B cell (primary cell): ENCODE results near the gene POLRMT. TPM values are rescaled to one million over a fixed set of nuclear protein-coding genes. Genes with fewer than 3 reads are reported as not detected.
A peak's percentile ranks its signal among the peaks of the same experiment; 100 is the strongest.

Experiments used
- ATAC-seq: fragments of 200-7000 bp; cut with Tn5 transposase; one replicate; pipeline ENCODE4 v1.10.0; 2021; ENCODE audit warnings: low read depth, mild to moderate bottlenecking, moderate number of reproducible peaks, moderate library complexity
- CTCF ChIA-PET: fragments of 350-600 bp; sonication (Branson Sonifier 250); formaldehyde crosslinking; loops from one replicate; lab custom pipeline; 2021; ENCODE audit warnings: antibody characterized with exemption, inconsistent platforms; lab: Charles Lee
- POLR2A ChIA-PET: fragments of 350-600 bp; sonication (Branson Sonifier 250); formaldehyde crosslinking; loops from one replicate; lab custom pipeline; 2021; ENCODE audit warnings: antibody characterized with exemption; lab: Charles Lee
- DNase-seq: peaks from one replicate; pipeline ENCODE4 v3.0.0; 2013
- H2AFZ ChIP-seq: 2 replicates; pipeline ENCODE4 v1.6.1; 2012; ENCODE audit warnings: mild to moderate bottlenecking, low read depth, low read length; ENCODE audit not compliant: insufficient read depth, poor library complexity, severe bottlenecking
- H3K27ac ChIP-seq, 2 donors: 1 replicate in 1 of 2; 2 replicates in 1 of 2; pipeline ENCODE4 v1.5.1; 2012 to 2013; ENCODE audit warnings: low read length in 2 of 2, mild to moderate bottlenecking in 2 of 2, moderate library complexity in 1 of 2
- H3K27me3 ChIP-seq, 4 experiments: fragments of 200-600 bp in 1 of 4; sonication (generic) in 1 of 4; replicated peaks in 1 of 4; 1 replicate in 2 of 4; 2 replicates in 2 of 4; pipeline versions ENCODE4 v1.6.1 to v1.7.0; 2013 to 2016; ENCODE audit warnings: low read length in 3 of 4, mild to moderate bottlenecking in 2 of 4, mixed read lengths in 1 of 4, moderate library complexity in 1 of 4; ENCODE audit not compliant: insufficient read depth in 4 of 4, control insufficient read depth in 3 of 4; ENCODE audit errors: control extremely low read depth in 1 of 4
- H3K36me3 ChIP-seq, 2 experiments: replicated peaks in 1 of 2; 1 replicate in 1 of 2; 2 replicates in 1 of 2; pipeline versions ENCODE4 v1.6.1 to v1.7.1; 2013; ENCODE audit warnings: low read length in 1 of 2; ENCODE audit not compliant: insufficient read depth in 2 of 2, control insufficient read depth in 1 of 2; ENCODE audit errors: control extremely low read depth in 1 of 2, extremely low read depth in 1 of 2
- H3K4me1 ChIP-seq, 2 donors: fragments of 200-600 bp in 1 of 2; sonication (generic) in 1 of 2; 1 replicate in 1 of 2; 2 replicates in 1 of 2; pipeline versions ENCODE4 v1.5.1 to v1.6.1; 2013 to 2017; ENCODE audit warnings: low read length in 2 of 2; ENCODE audit not compliant: control insufficient read depth in 2 of 2, insufficient read depth in 2 of 2
- H3K4me2 ChIP-seq: replicated peaks from 2 replicates; pipeline ENCODE3; 2012; ENCODE audit warnings: mild to moderate bottlenecking, low read depth, low read length; ENCODE audit not compliant: poor library complexity, severe bottlenecking
- H3K4me3 ChIP-seq, 5 experiments: fragments of 200-600 bp in 1 of 5; sonication (generic) in 1 of 5; 1 replicate in 3 of 5; 2 replicates in 2 of 5; pipeline versions ENCODE4 v1.5.1 to v1.7.0; 2011 to 2016; ENCODE audit warnings: low read length in 4 of 5, mild to moderate bottlenecking in 4 of 5, low read depth in 2 of 5, control low read depth in 1 of 5, moderate library complexity in 1 of 5; ENCODE audit not compliant: insufficient read depth in 1 of 5; ENCODE audit errors: control extremely low read depth in 1 of 5, extremely low read depth in 1 of 5
- H3K79me2 ChIP-seq: fragments of 200-600 bp; sonication (generic); one replicate; pipeline ENCODE4 v1.6.0; 2016; ENCODE audit warnings: low read length; ENCODE audit not compliant: control insufficient read depth, insufficient read depth
- H3K9ac ChIP-seq: fragments of 200-600 bp; sonication (generic); 2 replicates; pipeline ENCODE4 v1.6.1; 2017; ENCODE audit warnings: mild to moderate bottlenecking, low read length, moderate library complexity
- H3K9me3 ChIP-seq, 3 donors: one replicate each; pipeline versions ENCODE4 v1.6.1 to v1.7.1; 2013; ENCODE audit warnings: low read length in 2 of 3; ENCODE audit not compliant: control insufficient read depth in 2 of 3, insufficient read depth in 1 of 3; ENCODE audit errors: control extremely low read depth in 1 of 3
- H4K20me1 ChIP-seq: 2 replicates; pipeline ENCODE4 v1.6.0; 2012; ENCODE audit warnings: mild to moderate bottlenecking, low read length; ENCODE audit not compliant: insufficient read depth, control insufficient read depth, poor library complexity, severe bottlenecking
- H3K27ac Mint-ChIP-seq: one replicate; pipeline ENCODE4 v1.8.0; 2021; ENCODE audit warnings: mixed read lengths
- H3K27me3 Mint-ChIP-seq: one replicate; pipeline ENCODE4 v1.8.0; 2021; ENCODE audit warnings: mixed read lengths
- H3K4me1 Mint-ChIP-seq: one replicate; pipeline ENCODE4 v1.8.0; 2021; ENCODE audit warnings: mixed read lengths
- H3K4me3 Mint-ChIP-seq: one replicate; pipeline ENCODE4 v1.8.0; 2021; ENCODE audit warnings: mixed read lengths
- H3K9me3 Mint-ChIP-seq: one replicate; pipeline ENCODE4 v1.8.0; 2022; ENCODE audit warnings: mixed read lengths; ENCODE audit not compliant: insufficient read depth
- CTCF ChIP-seq: fragments of 200-600 bp; IDR thresholded peaks from one replicate; pipeline ENCODE4 v1.8.0; 2022; ENCODE audit warnings: antibody characterized with exemption, mild to moderate bottlenecking
- EZH2 ChIP-seq: IDR thresholded peaks from 2 replicates; pipeline ENCODE4 v1.6.1; 2012; ENCODE audit warnings: borderline replicate concordance, low read depth, mild to moderate bottlenecking, moderate library complexity, low read length; ENCODE audit not compliant: insufficient read depth, poor library complexity, severe bottlenecking
- whole genome bisulfite sequencing: methylation state at CpG from one replicate; pipeline ENCODE4 v1.1.5; 2013; ENCODE audit warnings: missing lambda C conversion rate; ENCODE audit not compliant: insufficient coverage; 5-methylcytosine and 5-hydroxymethylcytosine counted together
- intact Hi-C: fragments of 100-400 bp; cut with micrococcal nuclease; formaldehyde crosslinking; loops from one replicate; pipeline ENCODE4 v1.10.0; 2022
- polyA plus RNA-seq: library from polyadenylated mRNA; depleted of rRNA; stranded (reverse); fragments of >200 nt; gene quantifications from 2 replicates; pipeline ENCODE4 v1.2.3, GENCODE V29; 2012
- total RNA-seq, 2 donors: library from RNA; stranded (reverse); fragments of 120-200 nt in 1 of 2; gene quantifications; 1 replicate in 1 of 2; 2 replicates in 1 of 2; pipeline versions ENCODE4 v1.2.3 to v1.2.4, GENCODE V29; 2013 to 2022

The POLRMT gene
- total and polyA plus RNA-seq, 2 donors (not counting 1 experiment from before 2014, with no cell fraction given), result 77.8 to 98.0 TPM

- CTCF ChIA-PET, result interaction anchor here (0.7 kb wide), 1 partner anchor 115 kb away, joined by 3 read pairs; no protein-coding TSS in a partner anchor
- peaks cover 4% of the 10 kb centered on the region for H4K20me1 ChIP-seq
- Mint-ChIP-seq H3K4me1 (peaks cover 8% of the 10 kb centered on the region), H3K4me3 (no peak overlapping the region), H3K27ac (no peak overlapping the region), H3K9me3 (no peaks in the 10 kb centered on the region), H3K27me3 (peaks cover 7% of the 10 kb centered on the region)
- POLR2A ChIA-PET, result interaction anchor here (0.6 to 0.7 kb wide), 4 partner anchors 17 to 429 kb away, joined by 3 to 8 read pairs (median 4); no protein-coding TSS in a partner anchor
- H3K4me1 ChIP-seq, result peaks cover 0 to 4% of the 10 kb centered on the region in 2 donors
- no peak overlapping the region for H2AFZ ChIP-seq
- TF ChIP-seq EZH2, result no peak
- TF ChIP-seq CTCF, result no peak
- no peak overlapping the region for H3K27ac ChIP-seq
- H3K79me2 ChIP-seq, result no peaks in the 10 kb centered on the region
- peaks cover 0 to 25% of the 10 kb centered on the region in 2 experiments for H3K36me3 ChIP-seq
- H3K4me2 ChIP-seq, result no peak overlapping the region
- 91% methylated on average over 43 of the region's 58 CpGs for WGBS
- no peak overlapping the region for H3K9ac ChIP-seq
- peak; percentile 60 for ATAC-seq
- no peak for DNase-seq
- no peak overlapping the region for H3K4me3 ChIP-seq
- intact Hi-C loops, result no loop called here
- H3K27me3 ChIP-seq, result peaks cover 0 to 9% (median 2%) of the 10 kb centered on the region in 4 experiments
- H3K9me3 ChIP-seq, result no peaks in the 10 kb centered on the region
These were observed 16.4 kb downstream of the POLRMT start for GRCh38 chr19:616747-617526.

- no peak overlapping the region for H3K9ac ChIP-seq
- no peak overlapping the region for H3K4me3 ChIP-seq
- Mint-ChIP-seq H3K27ac (no peak overlapping the region), H3K27me3 (peaks cover 7% of the 10 kb centered on the region), H3K4me1 (peaks cover 12% of the 10 kb centered on the region), H3K9me3 (no peaks in the 10 kb centered on the region), H3K4me3 (no peak overlapping the region)
- peaks cover 0 to 9% (median 2%) of the 10 kb centered on the region in 4 experiments for H3K27me3 ChIP-seq
- POLR2A ChIA-PET, result no interaction called here
- peaks cover 0 to 21% of the 10 kb centered on the region in 2 experiments for H3K36me3 ChIP-seq
- intact Hi-C loops, result no loop called here
- H3K9me3 ChIP-seq, result no peaks in the 10 kb centered on the region
- DNase-seq (no peak), ATAC-seq (no peak)
- H2AFZ ChIP-seq, result no peak overlapping the region
- no peak overlapping the region for H3K4me2 ChIP-seq
- H3K27ac ChIP-seq, result no peak overlapping the region
- peaks cover 1 to 8% of the 10 kb centered on the region in 2 donors for H3K4me1 ChIP-seq
- WGBS, result 31% methylated on average over 69 of the region's 97 CpGs
- TF ChIP-seq CTCF (no peak), EZH2 (no peak)
- CTCF ChIA-PET, result no interaction called here
- H4K20me1 ChIP-seq, result peaks cover 4% of the 10 kb centered on the region
- no peaks in the 10 kb centered on the region for H3K79me2 ChIP-seq
These were observed 17.2 kb downstream of the POLRMT start for GRCh38 chr19:616062-616700.
